Activated CD8-positive, alpha-beta T cell treated with anti-CD3 and anti-CD28 coated beads for 36 hours (primary cell): Measurements from ENCODE around the gene MGST3. TPM values are rescaled to one million over a fixed set of nuclear protein-coding genes. Genes with fewer than 3 reads are reported as not detected.

Experiments used
- ATAC-seq: fragments of 200-7000 bp; cut with Tn5 transposase; one replicate; pipeline ENCODE4 v1.10.0; 2021; ENCODE audit warnings: mild to moderate bottlenecking, moderate library complexity
- CTCF ChIA-PET: fragments of 350-600 bp; sonication (Branson Sonifier 250); formaldehyde crosslinking; loops from one replicate; lab custom pipeline; 2021; ENCODE audit warnings: antibody characterized with exemption; lab: Charles Lee
- POLR2A ChIA-PET: fragments of 350-600 bp; sonication (Branson Sonifier 250); formaldehyde crosslinking; loops from one replicate; lab custom pipeline; 2021; ENCODE audit warnings: antibody characterized with exemption; lab: Charles Lee
- DNase-seq: peaks from one replicate; pipeline ENCODE4 v3.0.0-alpha.2; 2020
- H3K27ac Mint-ChIP-seq: one replicate; pipeline ENCODE4 v1.8.0; 2021; ENCODE audit warnings: mild to moderate bottlenecking, mixed read lengths
- H3K27me3 Mint-ChIP-seq: one replicate; pipeline ENCODE4 v1.8.0; 2021; ENCODE audit warnings: mixed read lengths
- H3K36me3 Mint-ChIP-seq: one replicate; pipeline ENCODE4 v1.8.0; 2021; ENCODE audit warnings: low read depth, mixed read lengths
- H3K4me1 Mint-ChIP-seq: one replicate; pipeline ENCODE4 v1.8.0; 2021; ENCODE audit warnings: low read depth, mixed read lengths
- H3K4me3 Mint-ChIP-seq: one replicate; pipeline ENCODE4 v1.8.0; 2021; ENCODE audit warnings: mild to moderate bottlenecking, moderate library complexity, mixed read lengths
- H3K9me3 Mint-ChIP-seq: one replicate; pipeline ENCODE4 v1.8.0; 2021; ENCODE audit warnings: mixed read lengths
- CTCF ChIP-seq: fragments of 200-600 bp; IDR thresholded peaks from one replicate; pipeline ENCODE4 v1.8.0; 2022; ENCODE audit warnings: antibody characterized with exemption, mild to moderate bottlenecking
- intact Hi-C: fragments of 100-400 bp; cut with micrococcal nuclease; formaldehyde crosslinking; loops from one replicate; pipeline ENCODE4 v1.10.0; 2022
- total RNA-seq, 2 experiments: library from RNA; stranded (reverse); gene quantifications; one replicate each; pipeline ENCODE4 v1.2.3, GENCODE V29; 2021

MGST3 gene
- total RNA-seq, 2 experiments from 2014 or later: 23.8 to 26.1 TPM

- no peak overlapping the region for H3K4me3 Mint-ChIP-seq
- ChIA-PET CTCF (interaction anchor here (1.6 kb wide), 1 partner anchor 14 kb away, joined by 5 read pairs; no protein-coding TSS in a partner anchor), POLR2A (no interaction called here)
- H3K27me3 Mint-ChIP-seq: peaks cover 9% of the 10 kb centered on the region
- H3K27ac Mint-ChIP-seq: no peak overlapping the region
- H3K9me3 Mint-ChIP-seq: peaks cover 3% of the 10 kb centered on the region
- no peak for ATAC-seq
- no peaks in the 10 kb centered on the region for H3K4me1 Mint-ChIP-seq
- DNase-seq: no peak
- no peak for TF ChIP-seq CTCF
- no peaks in the 10 kb centered on the region for H3K36me3 Mint-ChIP-seq
- intact Hi-C loops: no loop called here
Measured at GRCh38 chr1:165616054-165616612, 14.9 kb upstream of the MGST3 start.

- Mint-ChIP-seq H3K4me1 (no peaks in the 10 kb centered on the region), H3K36me3 (no peaks in the 10 kb centered on the region), H3K9me3 (peaks cover 3% of the 10 kb centered on the region), H3K27ac (no peak overlapping the region), H3K27me3 (peaks cover 7% of the 10 kb centered on the region), H3K4me3 (no peak overlapping the region)
- no peak for TF ChIP-seq CTCF
- ChIA-PET POLR2A (no interaction called here), CTCF (interaction anchor here (1.6 kb wide), 1 partner anchor 15 kb away, joined by 5 read pairs; no protein-coding TSS in a partner anchor)
- ATAC-seq (no peak), DNase-seq (no peak)
- intact Hi-C loops: no loop called here
Measured at GRCh38 chr1:165616987-165617546, 14.0 kb upstream of the MGST3 start.

- ATAC-seq: no peak
- ChIA-PET POLR2A (no interaction called here), CTCF (interaction anchor here (2.6 kb wide), 1 partner anchor 18 kb away, joined by 6 read pairs; no protein-coding TSS in a partner anchor)
- Mint-ChIP-seq H3K27me3 (peaks cover 2% of the 10 kb centered on the region), H3K36me3 (no peaks in the 10 kb centered on the region), H3K4me1 (no peaks in the 10 kb centered on the region), H3K27ac (no peak overlapping the region), H3K4me3 (no peak overlapping the region), H3K9me3 (no peaks in the 10 kb centered on the region)
- no peak for TF ChIP-seq CTCF
- intact Hi-C loops: no loop called here
- no peak for DNase-seq
Measured at GRCh38 chr1:165619647-165620151, 11.3 kb upstream of the MGST3 start.

GRCh38 chr1:165623624-165624023 is 7.4 kb upstream of the MGST3 start:
- ATAC-seq (no peak), DNase-seq (no peak)
- Mint-ChIP-seq H3K4me1 (no peaks in the 10 kb centered on the region), H3K9me3 (no peaks in the 10 kb centered on the region), H3K27me3 (no peaks in the 10 kb centered on the region), H3K4me3 (no peak overlapping the region), H3K27ac (no peak overlapping the region), H3K36me3 (no peaks in the 10 kb centered on the region)
- intact Hi-C loops: no loop called here
- no peak for TF ChIP-seq CTCF
- ChIA-PET CTCF (interaction anchor here (0.7 to 2.0 kb wide), 2 partner anchors 9 to 22 kb away, joined by 3 to 8 read pairs; no protein-coding TSS in a partner anchor), POLR2A (interaction anchor here (0.8 kb wide), 1 partner anchor 23 kb away, joined by 4 read pairs; no protein-coding TSS in a partner anchor)

- intact Hi-C loops: no loop called here
- Mint-ChIP-seq H3K27ac (no peak overlapping the region), H3K27me3 (no peaks in the 10 kb centered on the region), H3K4me3 (no peak overlapping the region), H3K9me3 (no peaks in the 10 kb centered on the region), H3K4me1 (no peaks in the 10 kb centered on the region), H3K36me3 (no peaks in the 10 kb centered on the region)
- ChIA-PET CTCF (no interaction called here), POLR2A (interaction anchor here (0.8 kb wide), 1 partner anchor 24 kb away, joined by 4 read pairs; no protein-coding TSS in a partner anchor)
- no peak for TF ChIP-seq CTCF
- ATAC-seq (no peak), DNase-seq (no peak)
Measured at GRCh38 chr1:165624441-165624840, 6.6 kb upstream of the MGST3 start.
